ENCODE measurements around the gene KCNK7. TPM values are rescaled to one million over a fixed set of nuclear protein-coding genes. Genes with fewer than 3 reads are reported as not detected.

KCNK7 gene
- total RNA-seq, 1 experiment from 2014 or later: 1.8 TPM

DNA sequence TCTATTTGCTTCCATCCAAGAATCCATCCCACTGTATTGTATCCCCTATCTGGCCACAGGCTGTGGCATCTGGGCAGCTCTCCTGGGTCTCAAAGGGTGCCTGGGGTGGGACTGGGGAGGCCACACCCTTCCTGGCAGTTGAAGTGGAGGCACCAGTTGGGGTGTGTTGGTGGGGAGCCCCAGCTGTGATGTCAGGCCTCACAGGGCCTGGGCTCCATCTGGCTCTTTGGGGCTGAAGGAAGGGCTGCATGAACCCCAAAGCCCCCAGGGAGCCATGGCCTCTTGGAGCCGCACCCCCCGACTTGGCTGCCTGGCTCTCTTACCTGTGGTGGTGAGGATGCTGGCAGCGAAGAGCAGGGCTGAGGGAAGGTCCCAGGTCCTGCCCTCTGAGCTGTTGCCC lies 469 bp downstream of the KCNK7 start:
- Histone ChIP-seq H3K14ac (ENCODE audit: insufficient read depth, low read length) (no peak overlapping the region), H2BK20ac (ENCODE audit: low read depth, low read length, poor library complexity, severe bottlenecking) (no peak overlapping the region), H3K4me2 (ENCODE audit: insufficient read depth, insufficient read length, low read length) (no peak overlapping the region), H3K4me1 (ENCODE audit: insufficient read depth, low read length) (no peaks in the 10 kb centered on the region; the same call in 1 of the 2 replicates), H3K4ac (ENCODE audit: low read depth, low read length) (no peak overlapping the region), H4K8ac (replicated peaks; ENCODE audit: insufficient read length, low read depth, low read length) (no peak overlapping the region), H2BK120ac (ENCODE audit: low read depth, low read length, poor library complexity, severe bottlenecking) (no peak overlapping the region), H3K18ac (ENCODE audit: insufficient read length, low read depth, low read length) (no peak overlapping the region), H3K79me2 (ENCODE audit: insufficient read depth, low read length) (no peaks in the 10 kb centered on the region), H4K5ac (ENCODE audit: insufficient read length, low read depth, low read length) (no peak overlapping the region), H2BK5ac (ENCODE audit: insufficient read length, low read length) (no peak overlapping the region), H3T11ph (ENCODE audit: low read length) (no peak overlapping the region), H3K9me3 (ENCODE audit: control insufficient read depth, low read depth, low read length) (no peaks in the 10 kb centered on the region), H4K20me1 (ENCODE audit: control insufficient read depth, insufficient read depth, insufficient read length) (no peaks in the 10 kb centered on the region), H2BK12ac (ENCODE audit: insufficient read length, low read depth, low read length) (no peak overlapping the region), H3K27me3 (ENCODE audit: insufficient read depth, low read length) (no peaks in the 10 kb centered on the region; the same call in 1 of the 2 replicates), H3K27ac (ENCODE audit: insufficient read length, low read depth, low read length) (no peak overlapping the region), H3K9ac (ENCODE audit: extremely low read depth, insufficient read length, low read length) (no peak overlapping the region), H4K91ac (ENCODE audit: insufficient read length, low read depth, low read length) (no peak overlapping the region), H3K23ac (ENCODE audit: insufficient read length, low read depth, low read length) (no peak overlapping the region), H3K56ac (ENCODE audit: insufficient read length, low read depth, low read length) (no peak overlapping the region), H2AFZ (ENCODE audit: low read length) (no peak overlapping the region), H2AK5ac (ENCODE audit: insufficient read length, low read length) (no peak overlapping the region), H3K23me2 (ENCODE audit: insufficient read length, low read depth, low read length, poor library complexity, severe bottlenecking) (no peaks in the 10 kb centered on the region), H2BK15ac (ENCODE audit: low read depth, low read length) (no peak overlapping the region), H3K79me1 (ENCODE audit: insufficient read depth, low read depth, low read length, poor library complexity, severe bottlenecking) (no peaks in the 10 kb centered on the region)
- H3K4me3 Mint-ChIP-seq: no peak overlapping the region; a peak in 1 of 5 replicates
- WGBS (ENCODE audit: extremely low coverage, insufficient read length, low lambda C conversion rate): no CpG with 5 or more reads among the region's 3 CpGs
- H3K36me3 Mint-ChIP-seq (ENCODE audit: insufficient read depth in 1 of 3, low read depth in 3 of 3): peaks cover 4 to 19% (median 10%) of the 10 kb centered on the region in 3 experiments; a peak in 6 of 7 replicates
- no peak overlapping the region for H3K27ac Mint-ChIP-seq
- no peaks in the 10 kb centered on the region for H3K9me3 Mint-ChIP-seq
- no peak for DNase-seq
- peaks cover 8 to 12% of the 10 kb centered on the region in 2 experiments for H3K4me1 Mint-ChIP-seq
- peaks cover 34% of the 10 kb centered on the region for H3K27me3 Mint-ChIP-seq (ENCODE audit: low read depth)
- TF ChIP-seq, protein P1, sequence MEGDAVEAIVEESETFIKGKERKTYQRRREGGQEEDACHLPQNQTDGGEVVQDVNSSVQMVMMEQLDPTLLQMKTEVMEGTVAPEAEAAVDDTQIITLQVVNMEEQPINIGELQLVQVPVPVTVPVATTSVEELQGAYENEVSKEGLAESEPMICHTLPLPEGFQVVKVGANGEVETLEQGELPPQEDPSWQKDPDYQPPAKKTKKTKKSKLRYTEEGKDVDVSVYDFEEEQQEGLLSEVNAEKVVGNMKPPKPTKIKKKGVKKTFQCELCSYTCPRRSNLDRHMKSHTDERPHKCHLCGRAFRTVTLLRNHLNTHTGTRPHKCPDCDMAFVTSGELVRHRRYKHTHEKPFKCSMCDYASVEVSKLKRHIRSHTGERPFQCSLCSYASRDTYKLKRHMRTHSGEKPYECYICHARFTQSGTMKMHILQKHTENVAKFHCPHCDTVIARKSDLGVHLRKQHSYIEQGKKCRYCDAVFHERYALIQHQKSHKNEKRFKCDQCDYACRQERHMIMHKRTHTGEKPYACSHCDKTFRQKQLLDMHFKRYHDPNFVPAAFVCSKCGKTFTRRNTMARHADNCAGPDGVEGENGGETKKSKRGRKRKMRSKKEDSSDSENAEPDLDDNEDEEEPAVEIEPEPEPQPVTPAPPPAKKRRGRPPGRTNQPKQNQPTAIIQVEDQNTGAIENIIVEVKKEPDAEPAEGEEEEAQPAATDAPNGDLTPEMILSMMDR (conservative IDR thresholded peaks at IDR 0.05): no peak
